ENCODE data around the gene MYH9.
"Not testable (repeated sequence)": the region's sequence is repeated elsewhere in the genome, so short reads cannot be mapped to it uniquely, and the experiment has no call there.

MYH9 gene

DNA sequence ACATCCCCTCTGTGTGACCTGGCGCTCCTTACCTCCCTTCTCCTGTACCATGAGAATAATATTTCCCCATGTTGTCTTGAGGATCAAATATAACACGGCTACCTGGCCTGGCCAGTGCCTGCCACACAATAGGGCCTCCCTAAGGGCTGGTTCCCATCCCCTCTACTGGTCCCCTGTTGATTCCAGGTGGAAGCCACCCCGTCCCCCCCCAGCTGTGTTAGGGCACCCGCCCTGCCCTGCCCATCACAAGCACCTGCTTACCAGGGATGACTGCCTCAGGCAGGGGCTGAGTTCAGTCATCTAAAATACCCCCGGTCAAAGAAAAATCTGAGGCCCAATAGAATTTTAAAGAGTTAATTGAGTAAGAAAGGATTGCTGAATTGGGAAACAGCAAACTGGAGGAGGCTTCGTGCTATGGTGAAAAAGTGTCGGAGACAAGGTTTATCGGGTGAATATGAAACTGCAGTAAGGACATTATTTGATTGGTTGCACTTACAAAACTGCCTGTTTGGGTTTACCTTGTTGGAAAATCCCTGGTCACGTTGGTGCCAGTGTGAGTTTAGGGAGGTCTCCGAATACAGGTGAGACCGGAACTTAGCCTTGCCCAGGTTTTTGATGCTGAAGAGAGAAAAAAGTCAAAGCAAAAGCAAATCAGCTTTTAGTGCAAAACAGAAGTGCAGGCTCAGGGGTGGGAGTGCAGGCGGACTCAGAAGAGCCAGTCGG, 129.7 kb downstream of the MYH9 start:
- no peak overlapping the region for H3K27ac ChIP-seq
- ChIA-PET CTCF (no interaction called here), POLR2A (ENCODE audit: low non-redundant PET) (no interaction called here)
- no peak for TF ChIP-seq CTCF (conservative IDR thresholded peaks at IDR 0.05; ENCODE audit: low read depth)
- no peak for DNase-seq (ENCODE audit: low spot score)

DNA sequence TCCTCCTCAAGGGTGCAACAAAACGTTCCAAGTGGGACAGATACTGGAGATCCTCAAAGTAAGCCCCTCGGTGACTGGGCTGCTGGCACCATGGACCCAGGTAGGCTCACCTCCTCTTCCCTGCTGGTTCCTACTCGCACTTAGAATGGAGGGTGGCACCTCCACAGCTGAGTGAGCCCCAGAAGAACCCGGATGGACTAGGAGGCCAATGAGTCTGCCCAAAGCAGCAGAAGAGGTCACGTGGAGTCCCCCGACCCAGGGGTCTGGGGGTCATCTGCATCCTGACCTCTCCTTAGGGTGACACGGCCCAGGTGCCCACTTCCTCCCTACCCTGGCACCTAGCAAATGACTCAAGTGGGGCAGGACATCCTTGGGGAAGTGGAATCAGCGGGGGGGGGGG, 130.5 kb downstream of the MYH9 start:
- no peak overlapping the region for H3K27ac ChIP-seq
- POLR2A ChIA-PET (ENCODE audit: low non-redundant PET) = no interaction called here
- CTCF ChIA-PET = no interaction called here
- DNase-seq (ENCODE audit: low spot score) = no peak
- no peak for TF ChIP-seq CTCF (conservative IDR thresholded peaks at IDR 0.05; ENCODE audit: low read depth)

- ChIA-PET CTCF (no interaction called here), POLR2A (ENCODE audit: low non-redundant PET) (no interaction called here)
- H3K27ac ChIP-seq = no peak overlapping the region
- no peak for TF ChIP-seq CTCF (conservative IDR thresholded peaks at IDR 0.05; ENCODE audit: low read depth)
- DNase-seq (ENCODE audit: low spot score) = no peak
Measured at GRCh38 chr22:36256478-36256877, 131.3 kb downstream of the MYH9 start.

GRCh38 chr22:36255572-36255971, 132.2 kb downstream of the MYH9 start:
- POLR2A ChIA-PET (ENCODE audit: low non-redundant PET); H3K27ac ChIP-seq; CTCF ChIA-PET; DNase-seq (ENCODE audit: low spot score): not testable (repeated sequence)

GRCh38 chr22:36253523-36254490, 134.0 kb downstream of the MYH9 start:
- DNase-seq (ENCODE audit: low spot score) = no peak
- TF ChIP-seq CTCF (conservative IDR thresholded peaks at IDR 0.05; ENCODE audit: low read depth) = no peak
- CTCF ChIA-PET = interaction anchor here (0.6 kb wide), 1 partner anchor 33 kb away, joined by 3 read pairs; no protein-coding TSS in a partner anchor
- POLR2A ChIA-PET (ENCODE audit: low non-redundant PET) = no interaction called here
- H3K27ac ChIP-seq = peak overlapping the region; percentile 6; the same call in 1 of the 2 replicates

DNA sequence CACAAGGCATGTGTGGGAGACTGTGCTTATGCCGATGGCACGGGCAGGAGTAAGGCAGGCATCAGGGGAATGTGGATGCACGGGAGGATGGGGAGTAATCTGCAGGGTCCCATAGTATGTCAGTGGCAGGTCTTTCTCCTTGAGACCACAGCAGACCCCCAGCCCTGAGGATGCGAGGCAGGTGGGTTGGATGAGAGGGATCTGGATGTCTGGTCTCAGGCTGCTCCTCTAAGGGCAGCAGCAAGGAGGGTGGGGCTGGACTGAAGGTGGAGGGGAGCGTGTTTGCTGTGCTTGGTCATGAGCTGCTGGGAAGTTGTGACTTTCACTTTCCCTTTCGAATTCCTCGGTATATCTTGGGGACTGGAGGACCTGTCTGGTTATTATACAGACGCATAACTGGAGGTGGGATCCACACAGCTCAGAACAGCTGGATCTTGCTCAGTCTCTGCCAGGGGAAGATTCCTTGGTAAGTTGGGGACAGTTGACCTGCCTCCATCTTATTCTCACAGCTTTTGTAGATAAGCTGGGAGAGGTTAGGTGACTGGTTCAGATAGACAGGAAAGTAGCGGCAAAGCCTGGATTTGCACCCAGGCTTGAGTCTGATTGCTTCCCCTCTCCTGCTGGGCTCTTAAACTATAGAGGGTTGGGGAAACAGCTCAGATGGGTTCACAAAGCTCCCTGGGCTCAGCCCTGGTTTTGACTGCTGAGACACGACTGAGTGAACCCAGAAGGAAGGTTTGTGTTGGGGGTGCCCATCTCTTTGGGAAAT, 134.8 kb downstream of the MYH9 start, which contains the start of gene APOL1:
APOL1 (plus strand) TSS at position 380 of the 769 bp plus-strand sequence. CDS start 1,823 bp downstream, outside the sequence.
- ChIA-PET CTCF (interaction anchor here (0.6 to 1.1 kb wide), 2 partner anchors 13 to 33 kb away, joined by 3 read pairs; partner anchors contain the start of gene APOL2), POLR2A (ENCODE audit: low non-redundant PET) (no interaction called here)
- no peak for TF ChIP-seq CTCF (conservative IDR thresholded peaks at IDR 0.05; ENCODE audit: low read depth)
- H3K27ac ChIP-seq = peak within 1 kb of the TSS; percentile 6; the same call in 1 of the 2 replicates
- DNase-seq (ENCODE audit: low spot score) = no peak

- POLR2A ChIA-PET (ENCODE audit: low non-redundant PET); H3K27ac ChIP-seq; DNase-seq (ENCODE audit: low spot score): not testable (repeated sequence)
- CTCF ChIA-PET = interaction anchor here (1.1 kb wide), 1 partner anchor 13 kb away, joined by 3 read pairs; the partner anchor contains the start of gene APOL2
Measured at GRCh38 chr22:36251979-36252608, 135.7 kb downstream of the MYH9 start.

DNA sequence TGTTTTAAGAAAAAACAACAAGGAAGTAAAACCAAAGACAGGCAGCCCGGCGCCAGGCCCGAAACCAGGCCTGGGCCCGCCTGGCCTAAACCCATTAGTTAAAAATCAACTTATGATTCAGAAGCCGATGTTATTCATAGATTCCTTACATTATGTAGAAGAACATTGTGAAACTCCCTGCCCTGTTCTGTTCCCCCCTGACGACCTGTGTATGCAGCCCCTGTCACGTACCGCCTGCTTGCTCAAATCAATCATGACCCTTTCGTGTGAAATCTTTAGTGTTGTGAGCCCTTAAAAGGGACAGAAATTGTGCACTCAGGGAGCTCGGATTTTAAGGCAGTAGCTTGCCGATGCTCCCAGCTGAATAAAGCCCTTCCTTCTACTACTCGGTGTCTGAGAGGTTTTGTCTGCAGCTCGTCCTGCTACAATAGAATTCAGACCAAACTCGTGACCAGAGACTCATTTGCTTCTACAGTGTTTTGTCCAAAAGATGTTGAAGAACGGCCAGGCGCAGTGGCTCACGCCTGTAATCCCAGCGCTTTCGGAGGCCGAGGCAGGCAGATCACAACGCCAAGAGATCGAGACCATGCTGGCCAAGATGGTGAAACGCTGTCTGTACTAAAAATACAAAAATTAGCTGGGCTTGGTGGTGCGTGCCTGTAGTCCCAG, 137.3 kb downstream of the MYH9 start:
- POLR2A ChIA-PET (ENCODE audit: low non-redundant PET); H3K27ac ChIP-seq; CTCF ChIA-PET; DNase-seq (ENCODE audit: low spot score): not testable (repeated sequence)
